Cardiac muscle cell (in vitro differentiated cells and primary cell): Measurements from ENCODE around the gene FBLN2. TPM values are rescaled to one million over a fixed set of nuclear protein-coding genes. Genes with fewer than 3 reads are reported as not detected.

Experiments
- DNase-seq, 2 donors: peaks; one replicate each; pipeline versions ENCODE4 v3.0.0 to v3.0.0-alpha.2; 2010 to 2017; ENCODE audit warnings: low read depth in 1 of 2, low spot score in 1 of 2
- H3K27ac ChIP-seq: fragments of 200-600 bp; sonication (generic); 2 replicates; pipeline ENCODE4 v1.5.1; 2016
- H3K27me3 ChIP-seq: fragments of 200-600 bp; sonication (generic); 2 replicates; pipeline ENCODE4 v1.6.0; 2016; ENCODE audit warnings: control low read depth
- H3K36me3 ChIP-seq: fragments of 200-600 bp; sonication (generic); 2 replicates; pipeline ENCODE4 v1.5.1; 2016; ENCODE audit warnings: control low read depth
- H3K4me1 ChIP-seq: fragments of 200-600 bp; sonication (generic); 2 replicates; pipeline ENCODE4 v1.8.1; 2017; ENCODE audit warnings: low read depth, mild to moderate bottlenecking, mixed run types
- H3K4me3 ChIP-seq: fragments of 200-600 bp; sonication (generic); 2 replicates; pipeline ENCODE4 v1.5.1; 2016; ENCODE audit warnings: mild to moderate bottlenecking
- H3K9me3 ChIP-seq: fragments of 200-600 bp; sonication (generic); 2 replicates; pipeline ENCODE4 v1.5.1; 2017; ENCODE audit warnings: low read depth, mild to moderate bottlenecking, control low read depth
- polyA plus RNA-seq: library from polyadenylated mRNA; unstranded; fragments of >200 nt; fragmentation: Nextera tagmentation; extraction: Ambion mirVana; gene quantifications from 2 replicates; pipeline ENCODE4 v1.2.1, GENCODE V29; 2016
- total RNA-seq: library from RNA; depleted of rRNA; stranded (reverse); fragments of >200 nt; gene quantifications from 2 replicates; pipeline ENCODE4 v1.2.3, GENCODE V29; 2016
- TF ChIP-seq, protein P1 (sequence below): IDR thresholded peaks from 2 replicates; pipeline ENCODE4 v1.5.1; 2012; ENCODE audit warnings: low read depth, mild to moderate bottlenecking, low read length

Gene FBLN2
- total and polyA plus RNA-seq, 2 experiments from 2014 or later, result 19.3 to 42.4 TPM

GRCh38 chr3:13658681-13659080, 109.8 kb downstream of the FBLN2 start:
- Histone ChIP-seq H3K27me3 (peaks cover 49% of the 10 kb centered on the region), H3K27ac (no peak overlapping the region), H3K36me3 (no peaks in the 10 kb centered on the region), H3K9me3 (no peaks in the 10 kb centered on the region), H3K4me3 (no peak overlapping the region), H3K4me1 (no peaks in the 10 kb centered on the region)
- TF ChIP-seq, protein P1, sequence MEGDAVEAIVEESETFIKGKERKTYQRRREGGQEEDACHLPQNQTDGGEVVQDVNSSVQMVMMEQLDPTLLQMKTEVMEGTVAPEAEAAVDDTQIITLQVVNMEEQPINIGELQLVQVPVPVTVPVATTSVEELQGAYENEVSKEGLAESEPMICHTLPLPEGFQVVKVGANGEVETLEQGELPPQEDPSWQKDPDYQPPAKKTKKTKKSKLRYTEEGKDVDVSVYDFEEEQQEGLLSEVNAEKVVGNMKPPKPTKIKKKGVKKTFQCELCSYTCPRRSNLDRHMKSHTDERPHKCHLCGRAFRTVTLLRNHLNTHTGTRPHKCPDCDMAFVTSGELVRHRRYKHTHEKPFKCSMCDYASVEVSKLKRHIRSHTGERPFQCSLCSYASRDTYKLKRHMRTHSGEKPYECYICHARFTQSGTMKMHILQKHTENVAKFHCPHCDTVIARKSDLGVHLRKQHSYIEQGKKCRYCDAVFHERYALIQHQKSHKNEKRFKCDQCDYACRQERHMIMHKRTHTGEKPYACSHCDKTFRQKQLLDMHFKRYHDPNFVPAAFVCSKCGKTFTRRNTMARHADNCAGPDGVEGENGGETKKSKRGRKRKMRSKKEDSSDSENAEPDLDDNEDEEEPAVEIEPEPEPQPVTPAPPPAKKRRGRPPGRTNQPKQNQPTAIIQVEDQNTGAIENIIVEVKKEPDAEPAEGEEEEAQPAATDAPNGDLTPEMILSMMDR, result no peak
- no peak for DNase-seq

GRCh38 chr3:13659221-13659969, 110.5 kb downstream of the FBLN2 start:
- DNase-seq, result no peak
- H3K27ac ChIP-seq, result no peak overlapping the region
- no peaks in the 10 kb centered on the region for H3K4me1 ChIP-seq
- no peaks in the 10 kb centered on the region for H3K9me3 ChIP-seq
- no peaks in the 10 kb centered on the region for H3K36me3 ChIP-seq
- peaks cover 45% of the 10 kb centered on the region for H3K27me3 ChIP-seq
- TF ChIP-seq, protein P1, result no peak
- H3K4me3 ChIP-seq, result no peak overlapping the region

DNA sequence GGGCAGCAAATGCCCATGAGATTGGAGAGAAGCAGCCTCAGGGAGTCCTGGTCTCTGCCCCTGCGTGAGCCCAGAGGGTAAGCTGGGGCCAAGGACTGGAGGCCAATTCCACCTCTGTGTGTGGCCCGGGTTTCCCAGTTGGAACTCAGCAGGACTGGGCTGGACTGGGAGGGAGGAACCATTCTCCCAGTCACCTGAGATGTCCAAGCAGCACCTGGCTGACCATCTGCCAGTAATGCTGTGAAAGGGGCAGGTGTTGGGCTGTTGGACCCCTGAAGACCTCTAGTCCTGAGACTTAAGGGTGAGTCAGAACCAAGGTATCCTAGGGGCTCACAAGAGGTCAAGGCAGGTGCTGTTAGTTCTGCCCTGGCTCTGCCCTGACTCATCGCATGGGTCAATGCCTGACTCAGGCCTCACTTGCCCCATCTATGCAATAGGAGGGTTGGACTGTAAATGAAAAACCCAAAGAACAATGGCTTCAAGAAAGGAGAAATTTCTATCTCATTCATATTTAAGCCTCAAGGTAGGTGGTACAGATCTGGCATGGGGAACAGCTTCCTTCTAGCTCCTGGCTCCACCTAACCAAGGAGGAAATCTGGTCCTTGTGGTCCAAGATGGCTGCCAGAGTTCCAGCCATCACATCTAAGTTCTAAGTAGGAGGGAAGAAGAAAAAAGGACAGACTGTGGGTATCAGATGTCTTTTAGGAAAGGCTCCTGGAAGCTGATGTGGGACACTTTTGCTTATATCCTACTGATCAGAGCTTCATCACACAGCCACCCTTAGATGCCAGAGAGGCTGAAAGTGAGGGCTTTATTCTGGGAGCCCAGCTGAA, 111.3 kb downstream of the FBLN2 start:
- no peak for DNase-seq
- H3K27me3 ChIP-seq, result peaks cover 37% of the 10 kb centered on the region
- TF ChIP-seq, protein P1, result no peak

DNA sequence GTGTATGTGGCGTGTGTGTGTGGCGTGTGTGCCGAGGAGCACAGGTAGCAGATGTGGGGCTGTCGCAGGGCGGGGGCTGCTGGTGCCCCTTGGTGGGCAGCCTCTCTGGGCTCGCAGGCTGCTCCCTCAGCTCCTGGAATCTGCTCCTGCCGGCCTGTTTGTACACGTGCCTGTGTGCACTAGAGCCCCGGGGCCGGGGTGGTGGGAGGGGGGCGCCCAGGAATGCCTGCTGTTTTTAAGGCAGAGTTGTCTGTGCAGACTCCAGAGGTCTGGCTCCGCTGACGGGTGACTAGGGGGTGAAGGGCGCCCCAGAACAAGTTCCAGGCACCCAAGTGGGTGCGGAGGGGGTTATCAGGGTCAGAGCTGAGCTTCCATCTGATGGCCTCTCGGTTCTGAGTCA, 112.2 kb downstream of the FBLN2 start:
- Histone ChIP-seq H3K36me3 (no peaks in the 10 kb centered on the region), H3K27ac (no peak overlapping the region), H3K4me1 (no peaks in the 10 kb centered on the region), H3K27me3 (peaks cover 32% of the 10 kb centered on the region), H3K4me3 (no peak overlapping the region), H3K9me3 (no peaks in the 10 kb centered on the region)
- DNase-seq, result no peak
- TF ChIP-seq, protein P1, result no peak

More for the DNA sequence above, 111.3 kb downstream of the FBLN2 start:
- H3K4me3 ChIP-seq, result no peak overlapping the region
- no peak overlapping the region for H3K27ac ChIP-seq
- H3K9me3 ChIP-seq, result no peaks in the 10 kb centered on the region
- no peaks in the 10 kb centered on the region for H3K36me3 ChIP-seq
- H3K4me1 ChIP-seq, result no peaks in the 10 kb centered on the region

DNA sequence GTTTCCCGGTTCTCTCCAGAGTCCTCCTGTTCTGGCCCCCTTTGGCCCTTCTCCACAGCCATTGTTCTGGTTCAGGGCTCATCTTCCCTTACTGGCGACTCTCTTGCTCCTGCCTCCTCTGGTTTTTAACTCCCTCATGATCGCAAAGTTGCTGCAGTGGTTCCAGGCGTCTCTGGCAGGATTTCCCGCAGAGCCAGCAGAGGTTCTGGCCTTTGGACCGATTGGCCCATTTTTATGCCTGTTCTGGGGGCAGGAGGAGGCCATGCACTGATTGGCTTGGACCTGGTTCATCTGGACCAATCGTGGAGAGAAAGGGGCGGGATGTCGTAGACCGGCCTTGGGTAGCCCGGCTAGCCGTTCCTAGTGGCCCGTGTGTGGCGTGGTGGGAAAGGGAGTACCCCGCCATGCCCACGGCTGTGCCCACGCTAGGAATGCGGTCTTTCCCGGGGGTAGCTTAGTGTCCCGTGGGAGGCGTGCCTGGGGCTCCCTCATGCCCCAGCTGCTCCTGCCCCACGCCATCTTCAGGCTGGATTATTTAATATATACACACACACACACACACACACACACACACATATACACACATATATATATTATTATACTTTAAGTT, 113.4 kb downstream of the FBLN2 start:
- Histone ChIP-seq H3K4me1 (no peaks in the 10 kb centered on the region), H3K4me3 (no peak overlapping the region), H3K27ac (no peak overlapping the region), H3K27me3 (peaks cover 23% of the 10 kb centered on the region), H3K36me3 (no peaks in the 10 kb centered on the region), H3K9me3 (no peaks in the 10 kb centered on the region)
- TF ChIP-seq, protein P1, result no peak
- no peak for DNase-seq
